GM21515 (cell line): ENCODE data around the gene TRIM54.

Experiments
- ATAC-seq: cut with Tn5 transposase; IDR thresholded peaks from one replicate; pipeline ENCODE4 v1.9.1; 2021; ENCODE audit not compliant: unreplicated experiment

The TRIM54 gene

GRCh38 chr2:27353762-27354596, 71.8 kb downstream of the TRIM54 start:
- no peak for ATAC-seq

GRCh38 chr2:27354597-27354927, 72.3 kb downstream of the TRIM54 start:
- ATAC-seq = no peak

- peak; percentile 40 for ATAC-seq
Observed at GRCh38 chr2:27356056-27356381, 73.8 kb downstream of the TRIM54 start.

GRCh38 chr2:27356382-27357181, 74.4 kb downstream of the TRIM54 start, which contains the start of gene GTF3C2:
TSS of gene GTF3C2 (minus strand) at chr2:27356764. CDS start at chr2:27343554, 13,210 bp downstream.
- peak; percentile 80 for ATAC-seq
